Stomach (tissue), 8 donors: ENCODE results near the gene TARP.

Experiments
- DNase-seq, 2 donors: peaks; one replicate each; pipeline versions ENCODE4 v3.0.0 to v3.0.0-alpha.2; 2013 to 2019
- H3K27ac ChIP-seq, 5 donors: fragments of 200-600 bp in 4 of 5; sonication (generic) in 4 of 5; one replicate each; pipeline ENCODE4 v1.5.1; 2013 to 2019; ENCODE audit warnings: mild to moderate bottlenecking in 1 of 5, moderate library complexity in 1 of 5
- H3K27me3 ChIP-seq, 3 donors: fragments of 200-600 bp; sonication (generic); one replicate each; pipeline ENCODE4 v1.5.1; 2017 to 2019; ENCODE audit warnings: mixed run types in 1 of 3
- H3K36me3 ChIP-seq, 4 donors: fragments of 200-600 bp; sonication (generic); 1 replicate in 3 of 4; 2 replicates in 1 of 4; pipeline ENCODE4 v1.5.1; 2016 to 2019
- H3K4me1 ChIP-seq, 4 donors: fragments of 200-600 bp; sonication (generic); one replicate each; pipeline ENCODE4 v1.5.1; 2016 to 2019
- H3K4me3 ChIP-seq, 4 donors: fragments of 200-600 bp; sonication (generic) in 3 of 4; one replicate each; pipeline ENCODE4 v1.5.1; 2016 to 2019; ENCODE audit warnings: mild to moderate bottlenecking in 1 of 4
- H3K9me3 ChIP-seq, 4 donors: fragments of 200-600 bp; sonication (generic); one replicate each; pipeline ENCODE4 v1.5.1; 2016 to 2019
- EP300 ChIP-seq: sonication (generic); formaldehyde crosslinking; IDR thresholded peaks from one replicate; pipeline ENCODE4 v1.6.1; 2017; ENCODE audit warnings: antibody characterized with exemption
- POLR2A ChIP-seq, 4 donors: fragments of 450-650 bp; IDR thresholded peaks; one replicate each; pipeline ENCODE4 v1.6.1; 2016; ENCODE audit warnings: antibody characterized with exemption in 4 of 4, control low read depth in 2 of 4, mild to moderate bottlenecking in 1 of 4, moderate library complexity in 1 of 4
- POLR2AphosphoS5 ChIP-seq, 3 donors: sonication (generic); formaldehyde crosslinking; IDR thresholded peaks; one replicate each; pipeline ENCODE4 v1.6.1; 2016; ENCODE audit warnings: antibody characterized with exemption in 3 of 3
- WGBS, 5 donors: extraction: QIAGEN DNeasy Blood & Tissue Kit in 3 of 5; methylation state at CpG; one replicate each; pipeline versions ENCODE4 v1.1.5 to v1.1.7; 2013 to 2018; 5-methylcytosine and 5-hydroxymethylcytosine counted together
- intact Hi-C: fragments of 100-400 bp; cut with DNase I; formaldehyde crosslinking; loops from one replicate; pipeline ENCODE4 v1.15.1; 2023; ENCODE audit warnings: low total_unique reads
- TF ChIP-seq, protein P1 (sequence below), 7 experiments: fragments of 450-650 bp in 4 of 7; fragments of 200-600 bp in 3 of 7; sonication (generic) in 3 of 7; IDR thresholded peaks; one replicate each; pipeline ENCODE4 v1.5.1; 2016 to 2019; ENCODE audit warnings: antibody characterized with exemption in 7 of 7, control low read depth in 2 of 7, mild to moderate bottlenecking in 1 of 7
- donor health status: healthy with polysubstance abuse.
- donor health status: Bipolar disorder and iron deficiency.
- donor health status: healthy.

The TARP gene

DNA sequence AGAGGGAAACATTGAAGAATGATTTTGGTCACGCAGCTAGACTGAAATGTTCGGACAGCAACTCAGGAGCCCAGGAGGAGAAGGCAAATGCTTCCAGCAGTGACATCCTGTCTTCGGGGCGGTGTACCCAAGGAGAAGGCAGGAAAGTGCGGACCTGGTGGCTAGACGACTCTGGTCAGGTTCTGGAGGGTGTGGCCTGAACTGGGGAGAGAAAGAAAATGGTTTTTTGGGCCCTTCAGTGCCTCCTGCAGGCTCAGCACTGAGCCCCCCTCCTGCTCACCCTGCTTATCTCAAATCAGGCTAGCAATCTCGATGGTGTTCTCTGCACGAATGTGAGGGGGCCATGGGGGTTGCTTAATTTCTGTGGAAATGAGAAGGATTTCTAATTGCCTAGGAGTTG, 26.7 kb upstream of the TARP start:
- H3K4me3 ChIP-seq, result no peak overlapping the region
- H3K4me1 ChIP-seq, result no peaks in the 10 kb centered on the region
- intact Hi-C loops, result no loop called here
- TF ChIP-seq POLR2AphosphoS5 (IDR thresholded peaks at IDR 0.05) (no peak), POLR2A (IDR thresholded peaks at IDR 0.05) (no peak)
- TF ChIP-seq, protein P1, sequence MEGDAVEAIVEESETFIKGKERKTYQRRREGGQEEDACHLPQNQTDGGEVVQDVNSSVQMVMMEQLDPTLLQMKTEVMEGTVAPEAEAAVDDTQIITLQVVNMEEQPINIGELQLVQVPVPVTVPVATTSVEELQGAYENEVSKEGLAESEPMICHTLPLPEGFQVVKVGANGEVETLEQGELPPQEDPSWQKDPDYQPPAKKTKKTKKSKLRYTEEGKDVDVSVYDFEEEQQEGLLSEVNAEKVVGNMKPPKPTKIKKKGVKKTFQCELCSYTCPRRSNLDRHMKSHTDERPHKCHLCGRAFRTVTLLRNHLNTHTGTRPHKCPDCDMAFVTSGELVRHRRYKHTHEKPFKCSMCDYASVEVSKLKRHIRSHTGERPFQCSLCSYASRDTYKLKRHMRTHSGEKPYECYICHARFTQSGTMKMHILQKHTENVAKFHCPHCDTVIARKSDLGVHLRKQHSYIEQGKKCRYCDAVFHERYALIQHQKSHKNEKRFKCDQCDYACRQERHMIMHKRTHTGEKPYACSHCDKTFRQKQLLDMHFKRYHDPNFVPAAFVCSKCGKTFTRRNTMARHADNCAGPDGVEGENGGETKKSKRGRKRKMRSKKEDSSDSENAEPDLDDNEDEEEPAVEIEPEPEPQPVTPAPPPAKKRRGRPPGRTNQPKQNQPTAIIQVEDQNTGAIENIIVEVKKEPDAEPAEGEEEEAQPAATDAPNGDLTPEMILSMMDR (IDR thresholded peaks at IDR 0.05), result no peak
- 52 to 64% (median 54%) methylated on average over 8 of the region's 8 CpGs for WGBS, 5 donors
- no peak overlapping the region for H3K27ac ChIP-seq
- no peak for DNase-seq
- no peaks in the 10 kb centered on the region for H3K9me3 ChIP-seq
- peaks cover 0 to 7% (median 0%) of the 10 kb centered on the region in 3 donors for H3K27me3 ChIP-seq
- no peaks in the 10 kb centered on the region for H3K36me3 ChIP-seq

DNA sequence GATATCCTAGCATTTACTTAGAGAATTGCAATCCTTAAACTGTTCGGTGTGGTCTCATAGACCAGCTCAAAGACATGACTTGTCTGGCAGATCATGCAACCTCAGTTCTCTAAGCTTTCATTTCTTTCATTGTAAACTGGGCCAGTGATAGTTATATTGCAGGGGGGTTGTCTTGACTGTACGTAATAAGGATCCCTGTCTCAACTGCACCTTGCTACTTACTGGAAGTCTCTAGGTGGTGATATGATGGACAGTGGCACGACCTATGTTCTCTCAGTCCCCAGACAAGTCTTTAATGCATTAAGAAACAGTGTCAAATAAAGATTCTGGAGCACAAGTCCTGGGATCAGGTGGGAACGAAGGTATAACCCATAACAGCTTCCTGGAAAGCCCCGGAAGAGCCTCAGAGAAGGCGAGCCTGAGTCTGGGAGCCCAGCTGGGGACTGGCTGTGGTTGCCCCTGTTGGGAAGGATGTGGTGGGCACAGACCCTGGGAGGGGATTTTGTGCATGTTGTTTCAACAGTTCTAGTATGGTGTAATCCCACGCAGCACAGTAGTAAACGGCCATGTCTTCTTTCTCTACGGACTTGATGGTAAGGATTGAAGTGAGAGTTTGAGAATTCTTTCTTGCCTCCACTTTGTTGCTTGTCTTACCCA, 26.0 kb upstream of the TARP start:
- no peak for DNase-seq
- no peak for TF ChIP-seq POLR2A (IDR thresholded peaks at IDR 0.05)
- TF ChIP-seq POLR2AphosphoS5 (IDR thresholded peaks at IDR 0.05), result no peak
- TF ChIP-seq, protein P1 (IDR thresholded peaks at IDR 0.05), result no peak
- TF ChIP-seq EP300, result no peak
- 84 to 89% (median 86%) methylated on average over 9 of the region's 9 CpGs for whole genome bisulfite sequencing, 5 donors
- Histone ChIP-seq H3K4me3 (no peak overlapping the region), H3K27me3 (peaks cover 0 to 7% (median 0%) of the 10 kb centered on the region in 3 donors), H3K27ac (no peak overlapping the region), H3K9me3 (no peaks in the 10 kb centered on the region), H3K36me3 (no peaks in the 10 kb centered on the region), H3K4me1 (no peaks in the 10 kb centered on the region)
- intact Hi-C loops, result no loop called here

DNA sequence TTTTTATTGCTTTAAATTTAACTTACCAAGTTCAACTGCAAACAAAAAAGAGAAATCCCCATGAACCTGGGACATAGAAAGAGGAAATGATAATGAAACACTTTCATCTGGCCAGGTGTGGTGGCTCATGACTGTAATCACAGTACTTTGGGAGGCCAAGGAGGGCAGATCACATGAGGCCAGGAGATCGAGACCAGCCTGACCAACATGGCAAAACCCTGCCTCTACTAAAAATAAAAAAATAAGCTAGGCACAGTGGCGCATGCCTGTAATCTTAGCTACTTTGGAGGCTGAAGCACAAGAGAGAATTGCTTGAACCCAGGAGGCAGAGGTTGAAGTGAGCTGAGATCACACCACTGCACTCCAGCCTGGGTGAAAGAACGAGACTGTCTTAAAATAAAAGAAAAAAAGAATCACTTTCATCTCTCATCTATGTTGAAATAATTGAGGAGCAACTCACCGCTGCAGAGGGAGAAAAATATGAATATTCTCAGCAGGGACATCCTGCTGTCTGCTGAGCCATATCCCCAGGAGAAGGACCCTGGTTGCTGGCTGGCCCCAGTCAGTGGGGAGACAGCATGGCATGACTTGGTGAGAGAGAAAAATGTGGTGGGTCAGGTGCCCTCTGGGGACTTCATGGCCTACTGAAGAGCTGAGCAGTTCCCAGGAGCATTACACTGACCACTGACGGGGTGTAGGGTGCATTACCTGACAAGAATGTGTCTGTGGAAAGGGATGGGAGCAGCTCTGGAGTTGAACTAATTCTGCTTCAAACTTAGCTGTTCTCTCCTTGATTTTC, 22.8 kb upstream of the TARP start:
- 70 to 88% (median 81%) methylated on average over 5 of the region's 5 CpGs for WGBS, 5 donors
- Histone ChIP-seq H3K9me3 (no peaks in the 10 kb centered on the region), H3K27me3 (no peaks in the 10 kb centered on the region), H3K27ac (no peak overlapping the region), H3K4me1 (no peaks in the 10 kb centered on the region), H3K4me3 (no peak overlapping the region), H3K36me3 (no peaks in the 10 kb centered on the region)
- no peak for DNase-seq
- intact Hi-C loops, result no loop called here
- TF ChIP-seq POLR2A (IDR thresholded peaks at IDR 0.05), result no peak
- TF ChIP-seq, protein P1 (IDR thresholded peaks at IDR 0.05), result no peak

DNA sequence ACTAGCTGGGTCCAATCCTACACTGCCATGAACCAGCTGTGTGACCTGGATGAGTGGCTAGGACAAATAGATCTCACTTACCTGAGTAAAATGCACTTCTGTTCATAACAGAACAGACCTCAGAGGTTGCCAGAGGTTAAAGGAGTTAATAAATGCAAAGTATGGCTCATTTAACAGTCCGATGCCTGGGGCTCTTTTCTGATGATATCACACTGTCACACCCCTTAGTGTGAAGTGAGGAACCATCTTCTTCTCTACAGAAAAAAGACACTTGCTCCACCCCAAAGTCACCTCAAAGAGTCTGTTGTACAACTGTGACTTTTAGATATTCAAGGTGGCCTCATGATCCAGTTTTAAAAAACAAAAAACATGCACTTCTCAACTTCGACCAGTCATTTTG, 21.5 kb upstream of the TARP start:
- no peaks in the 10 kb centered on the region for H3K27me3 ChIP-seq
- TF ChIP-seq POLR2A (IDR thresholded peaks at IDR 0.05), result no peak
- TF ChIP-seq POLR2AphosphoS5 (IDR thresholded peaks at IDR 0.05), result no peak
- TF ChIP-seq EP300, result no peak
- TF ChIP-seq, protein P1 (IDR thresholded peaks at IDR 0.05), result no peak
- intact Hi-C loops, result no loop called here
- no peak for DNase-seq
- 74 to 92% (median 80%) methylated on average over 2 of the region's 2 CpGs for WGBS, 5 donors
- H3K4me1 ChIP-seq, result no peaks in the 10 kb centered on the region
- no peaks in the 10 kb centered on the region for H3K9me3 ChIP-seq
- H3K27ac ChIP-seq, result no peak overlapping the region
- H3K36me3 ChIP-seq, result no peaks in the 10 kb centered on the region
- H3K4me3 ChIP-seq, result no peak overlapping the region
